ENCODE measurements around the gene ARHGAP26. TPM values are rescaled to one million over a fixed set of nuclear protein-coding genes. Genes with fewer than 3 reads are reported as not detected.
"Not testable (repeated sequence)": the region's sequence is repeated elsewhere in the genome, so short reads cannot be mapped to it uniquely, and the experiment has no call there.

ARHGAP26 gene
- polyA plus RNA-seq, 4 donors, result 7.6 to 31.7 (median 11.5) TPM

- Histone ChIP-seq H3K36me3 (ENCODE audit: control insufficient read depth in 3 of 3, insufficient read depth in 2 of 3, low read depth in 1 of 3, low read length in 3 of 3) (peaks cover 0 to 8% (median 7%) of the 10 kb centered on the region in 3 donors), H3K4me1 (ENCODE audit: control insufficient read depth in 3 of 3, insufficient read depth in 2 of 3, low read depth in 1 of 3, low read length in 2 of 3) (peaks cover 0 to 31% (median 3%) of the 10 kb centered on the region in 3 donors), H3K27ac (ENCODE audit: low read depth in 1 of 3, low read length in 2 of 3) (no peak overlapping the region), H3K4me3 (ENCODE audit: low read depth in 1 of 3, low read length in 3 of 3) (no peak overlapping the region), H3K9me3 (ENCODE audit: control insufficient read depth in 2 of 2, insufficient read depth in 1 of 2, low read depth in 1 of 2, low read length in 1 of 2) (no peaks in the 10 kb centered on the region), H3K27me3 (ENCODE audit: control insufficient read depth in 3 of 3, insufficient read depth in 3 of 3, low read length in 3 of 3) (no peaks in the 10 kb centered on the region)
- DNase-seq (peak; percentile 46 to 72), FAIRE-seq (no peak)
- 54 to 75% (median 56%) methylated on average over 7 of the region's 7 CpGs for WGBS, 3 donors
Measured at GRCh38 chr5:142918959-142919635, 148.9 kb downstream of the ARHGAP26 start.

- H3K27me3 ChIP-seq (ENCODE audit: control insufficient read depth in 3 of 3, insufficient read depth in 3 of 3, low read length in 3 of 3), result no peaks in the 10 kb centered on the region
- 42 to 73% (median 51%) methylated on average over 3 of the region's 3 CpGs for WGBS, 3 donors
- FAIRE-seq, result no peak
- DNase-seq, result peak; percentile 12 to 69
- H3K9me3 ChIP-seq (ENCODE audit: control insufficient read depth in 2 of 2, insufficient read depth in 1 of 2, low read depth in 1 of 2, low read length in 1 of 2), result no peaks in the 10 kb centered on the region
- H3K27ac ChIP-seq (ENCODE audit: low read depth in 1 of 3, low read length in 2 of 3), result peak overlapping the region in 1 of 3 donors; percentile 29
- H3K4me1 ChIP-seq (ENCODE audit: control insufficient read depth in 3 of 3, insufficient read depth in 2 of 3, low read depth in 1 of 3, low read length in 2 of 3), result peaks cover 3 to 31% (median 5%) of the 10 kb centered on the region in 3 donors
- no peak overlapping the region for H3K4me3 ChIP-seq (ENCODE audit: low read depth in 1 of 3, low read length in 3 of 3)
- peaks cover 0 to 4% (median 0%) of the 10 kb centered on the region in 3 donors for H3K36me3 ChIP-seq (ENCODE audit: control insufficient read depth in 3 of 3, insufficient read depth in 2 of 3, low read depth in 1 of 3, low read length in 3 of 3)
Measured at GRCh38 chr5:142920849-142921612, 150.9 kb downstream of the ARHGAP26 start.

DNA sequence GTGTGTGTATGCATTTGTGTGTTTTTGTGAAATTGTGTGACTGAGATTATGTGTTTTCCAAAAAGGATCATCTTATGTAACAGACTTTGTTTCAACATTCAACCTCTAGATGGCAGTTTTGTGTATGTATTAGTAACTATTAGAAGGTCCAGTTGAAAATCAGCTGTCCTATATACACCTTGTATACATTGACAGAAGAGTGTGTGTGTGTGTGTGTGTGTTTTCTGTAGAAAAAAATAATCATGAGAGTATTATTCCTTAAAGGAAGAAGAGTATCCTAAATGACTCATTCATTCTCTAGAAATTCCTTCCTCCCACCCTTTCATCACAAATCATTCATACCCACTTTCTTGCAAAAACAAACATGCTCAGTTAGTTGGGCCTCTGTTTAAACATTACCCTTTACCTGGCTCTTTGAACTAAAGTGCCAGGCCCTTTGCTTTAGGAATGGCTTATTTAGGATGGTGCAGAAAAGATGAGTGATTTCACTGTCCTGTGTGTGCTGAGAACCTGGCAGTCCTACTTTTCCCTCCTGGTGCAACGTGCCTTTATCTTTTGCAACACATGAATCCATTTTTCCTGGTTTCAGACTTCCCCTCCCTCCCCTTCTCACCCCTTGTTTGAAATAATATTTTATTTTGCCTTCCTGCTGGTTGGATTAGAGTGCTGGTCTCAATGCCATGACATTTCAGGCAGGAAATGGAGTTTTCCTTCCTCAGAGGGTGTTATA lies 152.2 kb downstream of the ARHGAP26 start:
- Histone ChIP-seq H3K27ac (ENCODE audit: low read depth in 1 of 3, low read length in 2 of 3) (no peak overlapping the region), H3K4me3 (ENCODE audit: low read depth in 1 of 3, low read length in 3 of 3) (no peak overlapping the region), H3K4me1 (ENCODE audit: control insufficient read depth in 3 of 3, insufficient read depth in 2 of 3, low read depth in 1 of 3, low read length in 2 of 3) (peaks cover 3 to 31% (median 7%) of the 10 kb centered on the region in 3 donors), H3K27me3 (ENCODE audit: control insufficient read depth in 3 of 3, insufficient read depth in 3 of 3, low read length in 3 of 3) (no peaks in the 10 kb centered on the region), H3K36me3 (ENCODE audit: control insufficient read depth in 3 of 3, insufficient read depth in 2 of 3, low read depth in 1 of 3, low read length in 3 of 3) (peaks cover 0 to 4% (median 0%) of the 10 kb centered on the region in 3 donors), H3K9me3 (ENCODE audit: control insufficient read depth in 2 of 2, insufficient read depth in 1 of 2, low read depth in 1 of 2, low read length in 1 of 2) (no peaks in the 10 kb centered on the region)
- peak; percentile 30 for FAIRE-seq
- peak; percentile 43 to 49 for DNase-seq
- WGBS, 3 donors, result 67 to 93% (median 93%) methylated on average over 1 of the region's 1 CpG

DNA sequence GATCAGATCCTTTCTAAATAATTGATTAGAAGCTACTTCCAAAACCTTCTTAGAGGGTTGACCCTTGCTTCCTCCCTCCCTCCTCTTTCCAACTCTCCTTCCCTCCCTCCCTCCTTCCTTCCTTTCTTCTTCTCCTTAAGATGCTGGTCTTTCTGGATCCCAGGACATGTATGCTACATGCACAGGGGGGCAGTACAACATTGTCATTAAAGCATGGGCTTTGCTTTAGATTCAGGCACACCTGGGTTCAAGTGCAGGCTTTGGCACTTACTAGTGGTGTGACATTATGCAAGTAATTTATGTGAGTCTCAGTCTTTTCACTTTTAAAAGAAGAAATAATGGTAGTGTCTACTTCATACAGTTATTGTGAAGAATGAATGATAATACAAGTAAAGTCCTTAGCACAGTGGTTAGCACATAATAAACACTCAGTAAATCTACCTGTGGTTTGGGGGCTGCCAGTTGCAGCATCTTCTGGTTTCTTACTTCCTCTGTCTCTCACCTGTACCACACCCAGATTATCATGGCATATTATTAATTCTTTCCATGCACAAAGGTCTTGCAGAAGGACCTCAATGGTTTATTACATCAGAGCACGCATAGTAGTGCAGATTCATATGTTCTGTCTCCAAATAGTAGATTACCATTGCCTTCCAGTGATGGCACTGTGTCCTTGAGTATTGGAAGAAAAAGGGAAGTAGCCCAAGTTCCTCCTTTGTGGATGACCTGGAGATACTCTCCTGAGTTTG lies 154.1 kb downstream of the ARHGAP26 start:
- DNase-seq, result no peak
- H3K9me3 ChIP-seq (ENCODE audit: control insufficient read depth in 2 of 2, insufficient read depth in 1 of 2, low read depth in 1 of 2, low read length in 1 of 2), result no peaks in the 10 kb centered on the region
- no peak overlapping the region for H3K27ac ChIP-seq (ENCODE audit: low read depth in 1 of 3, low read length in 2 of 3)
- no peak overlapping the region for H3K4me3 ChIP-seq (ENCODE audit: low read depth in 1 of 3, low read length in 3 of 3)
- no peak for FAIRE-seq
- H3K4me1 ChIP-seq (ENCODE audit: control insufficient read depth in 3 of 3, insufficient read depth in 2 of 3, low read depth in 1 of 3, low read length in 2 of 3), result peaks cover 1 to 30% (median 7%) of the 10 kb centered on the region in 3 donors
- peaks cover 0 to 7% (median 0%) of the 10 kb centered on the region in 3 donors for H3K36me3 ChIP-seq (ENCODE audit: control insufficient read depth in 3 of 3, insufficient read depth in 2 of 3, low read depth in 1 of 3, low read length in 3 of 3)
- no peaks in the 10 kb centered on the region for H3K27me3 ChIP-seq (ENCODE audit: control insufficient read depth in 3 of 3, insufficient read depth in 3 of 3, low read length in 3 of 3)
- 90 to 97% (median 94%) methylated on average over 1 of the region's 1 CpG for WGBS, 3 donors

DNA sequence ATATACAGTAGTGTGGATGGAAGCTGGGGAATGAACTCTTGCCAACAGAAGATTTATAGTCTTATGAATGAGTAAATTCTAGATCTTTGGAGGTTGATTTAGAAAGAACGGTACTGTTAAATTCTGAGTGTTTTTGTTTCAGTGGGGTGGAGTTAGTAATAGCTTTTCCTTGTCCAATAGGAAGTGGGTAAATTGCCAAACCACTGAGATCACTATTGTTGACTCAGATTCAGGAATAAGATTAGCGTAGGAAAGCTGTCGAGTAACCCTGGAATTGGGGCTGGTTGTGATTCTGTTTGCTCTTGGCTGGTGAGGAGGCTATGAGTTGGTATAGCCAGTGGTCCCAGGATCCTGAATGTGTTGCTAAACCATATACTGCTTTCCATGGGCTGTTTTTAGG lies 155.6 kb downstream of the ARHGAP26 start:
- FAIRE-seq (no peak), DNase-seq (no peak)
- no peaks in the 10 kb centered on the region for H3K27me3 ChIP-seq (ENCODE audit: control insufficient read depth in 3 of 3, insufficient read depth in 3 of 3, low read length in 3 of 3)
- no peak overlapping the region for H3K4me3 ChIP-seq (ENCODE audit: low read depth in 1 of 3, low read length in 3 of 3)
- WGBS, 3 donors, result 33 to 62% (median 49%) methylated on average over 3 of the region's 3 CpGs
- no peaks in the 10 kb centered on the region for H3K9me3 ChIP-seq (ENCODE audit: control insufficient read depth in 2 of 2, insufficient read depth in 1 of 2, low read depth in 1 of 2, low read length in 1 of 2)
- H3K36me3 ChIP-seq (ENCODE audit: control insufficient read depth in 3 of 3, insufficient read depth in 2 of 3, low read depth in 1 of 3, low read length in 3 of 3), result peaks cover 0 to 8% (median 0%) of the 10 kb centered on the region in 3 donors
- H3K27ac ChIP-seq (ENCODE audit: low read depth in 1 of 3, low read length in 2 of 3), result peak overlapping the region in 2 of 3 donors; percentile 38 to 70
- H3K4me1 ChIP-seq (ENCODE audit: control insufficient read depth in 3 of 3, insufficient read depth in 2 of 3, low read depth in 1 of 3, low read length in 2 of 3), result peaks cover 0 to 15% (median 7%) of the 10 kb centered on the region in 3 donors

DNA sequence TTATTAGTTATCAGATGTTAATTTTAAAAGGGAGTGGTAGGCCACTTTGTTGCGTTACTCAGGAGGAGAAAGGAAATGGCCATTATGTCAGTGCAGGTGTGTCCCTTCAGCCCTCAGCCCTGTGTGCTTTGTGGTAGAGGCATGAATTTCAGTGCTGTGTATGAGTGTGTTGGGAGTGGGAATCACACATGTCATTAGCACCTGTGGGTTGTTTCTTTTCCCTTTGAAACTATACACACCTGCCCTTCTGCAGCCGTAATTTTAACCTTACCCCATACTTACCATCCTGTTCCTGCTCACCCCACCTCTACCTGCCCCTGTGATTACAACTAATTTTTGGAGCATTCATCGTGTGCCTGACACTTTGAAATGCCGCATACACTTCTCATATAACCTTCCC lies 156.4 kb downstream of the ARHGAP26 start:
- Histone ChIP-seq H3K36me3 (ENCODE audit: control insufficient read depth in 3 of 3, insufficient read depth in 2 of 3, low read depth in 1 of 3, low read length in 3 of 3) (peaks cover 0 to 8% (median 0%) of the 10 kb centered on the region in 3 donors), H3K9me3 (ENCODE audit: control insufficient read depth in 2 of 2, insufficient read depth in 1 of 2, low read depth in 1 of 2, low read length in 1 of 2) (no peaks in the 10 kb centered on the region), H3K27me3 (ENCODE audit: control insufficient read depth in 3 of 3, insufficient read depth in 3 of 3, low read length in 3 of 3) (no peaks in the 10 kb centered on the region), H3K27ac (ENCODE audit: low read depth in 1 of 3, low read length in 2 of 3) (no peak overlapping the region), H3K4me3 (ENCODE audit: low read depth in 1 of 3, low read length in 3 of 3) (no peak overlapping the region), H3K4me1 (ENCODE audit: control insufficient read depth in 3 of 3, insufficient read depth in 2 of 3, low read depth in 1 of 3, low read length in 2 of 3) (peaks cover 0 to 8% (median 7%) of the 10 kb centered on the region in 3 donors)
- DNase-seq (no peak), FAIRE-seq (no peak)
- WGBS, 3 donors, result 83 to 89% (median 85%) methylated on average over 4 of the region's 4 CpGs

DNA sequence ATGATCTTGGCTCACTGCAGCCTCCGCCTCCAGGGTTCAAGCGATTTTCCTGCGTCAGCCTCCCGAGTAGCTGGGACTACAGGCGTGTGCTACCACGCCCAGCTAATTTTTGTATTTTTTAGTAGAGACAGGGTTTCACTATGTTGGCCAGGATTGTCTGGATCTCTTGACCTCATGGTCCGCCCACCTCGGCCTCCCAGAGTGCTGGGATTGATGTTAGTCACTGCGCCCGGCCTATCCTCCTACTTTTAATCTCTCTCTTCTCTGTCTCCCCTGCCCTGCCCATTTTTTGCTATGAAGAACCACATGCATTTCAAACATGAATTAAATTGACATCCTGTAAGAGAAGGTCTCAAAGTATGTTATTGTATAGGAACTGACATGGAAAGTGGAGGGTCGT lies 158.8 kb downstream of the ARHGAP26 start:
- H3K27ac ChIP-seq (ENCODE audit: low read depth in 1 of 3, low read length in 2 of 3); H3K4me3 ChIP-seq (ENCODE audit: low read depth in 1 of 3, low read length in 3 of 3); H3K27me3 ChIP-seq (ENCODE audit: control insufficient read depth in 3 of 3, insufficient read depth in 3 of 3, low read length in 3 of 3); H3K9me3 ChIP-seq (ENCODE audit: control insufficient read depth in 2 of 2, insufficient read depth in 1 of 2, low read depth in 1 of 2, low read length in 1 of 2); FAIRE-seq; DNase-seq; H3K4me1 ChIP-seq (ENCODE audit: control insufficient read depth in 3 of 3, insufficient read depth in 2 of 3, low read depth in 1 of 3, low read length in 2 of 3): not testable (repeated sequence)
- WGBS, 3 donors, result 92 to 97% (median 95%) methylated on average over 11 of the region's 11 CpGs
- peaks cover 0 to 14% (median 1%) of the 10 kb centered on the region in 3 donors for H3K36me3 ChIP-seq (ENCODE audit: control insufficient read depth in 3 of 3, insufficient read depth in 2 of 3, low read depth in 1 of 3, low read length in 3 of 3)
